SH-SY5Y (cell line): ENCODE results near the gene PITPNM1.

Experiments
- GATA2 ChIP-seq: IDR thresholded peaks from 2 replicates; pipeline ENCODE4 v1.6.1; 2011; ENCODE audit warnings: mild to moderate bottlenecking, low read depth, low read length
- GATA3 ChIP-seq: IDR thresholded peaks from 2 replicates; pipeline ENCODE4 v1.6.1; 2011; ENCODE audit warnings: low read depth, mild to moderate bottlenecking, low read length, moderate library complexity

GRCh38 chr11:67482827-67483798 is 22.1 kb downstream of the PITPNM1 start, which contains the start of gene AIP:
- TF ChIP-seq GATA3 = no peak
- no peak for TF ChIP-seq GATA2
